Calu3 (cell line): ENCODE data around the gene RAB39A. TPM values are rescaled to one million over a fixed set of nuclear protein-coding genes. Genes with fewer than 3 reads are reported as not detected.

Source experiments
- BruUV-seq: library from RNA; stranded (reverse); fragments of 400-500 nt; replicated peaks from 2 replicates; lab custom pipeline; 2021; lab: Mats Ljungman, UMichigan
- CTCF ChIA-PET: fragments of 300-600 bp; sonication (Branson Sonifier 250); formaldehyde crosslinking; loops from one replicate; lab custom pipeline; 2022; ENCODE audit warnings: antibody characterized with exemption; lab: Charles Lee
- DNase-seq: peaks from one replicate; pipeline ENCODE4 v3.0.0; 2022
- H3K27ac Mint-ChIP-seq: one replicate; pipeline ENCODE4 v1.8.0; 2022; ENCODE audit warnings: mixed read lengths; ENCODE audit not compliant: unreplicated experiment
- H3K27me3 Mint-ChIP-seq: one replicate; pipeline ENCODE4 v1.8.0; 2022; ENCODE audit warnings: mixed read lengths; ENCODE audit not compliant: unreplicated experiment
- H3K36me3 Mint-ChIP-seq: one replicate; pipeline ENCODE4 v1.8.0; 2022; ENCODE audit warnings: mild to moderate bottlenecking, moderate library complexity, mixed read lengths; ENCODE audit not compliant: insufficient read depth, unreplicated experiment
- H3K4me1 Mint-ChIP-seq: one replicate; pipeline ENCODE4 v1.8.0; 2022; ENCODE audit warnings: mild to moderate bottlenecking, low read depth, mixed read lengths; ENCODE audit not compliant: unreplicated experiment
- H3K4me3 Mint-ChIP-seq: one replicate; pipeline ENCODE4 v1.8.0; 2022; ENCODE audit warnings: mild to moderate bottlenecking, low read depth, moderate library complexity, mixed read lengths; ENCODE audit not compliant: unreplicated experiment
- H3K9me3 Mint-ChIP-seq: one replicate; pipeline ENCODE4 v1.8.0; 2022; ENCODE audit warnings: low read depth, mixed read lengths; ENCODE audit not compliant: unreplicated experiment
- intact Hi-C: fragments of 100-400 bp; cut with micrococcal nuclease; formaldehyde crosslinking; loops from one replicate; pipeline ENCODE4 v1.10.0; 2022; ENCODE audit not compliant: unreplicated experiment
- total RNA-seq: library from RNA; stranded (reverse); gene quantifications from 2 replicates; pipeline ENCODE4 v1.2.3, GENCODE V29; 2022
- TF ChIP-seq, protein P1 (sequence below): fragments of 200-600 bp; IDR thresholded peaks from one replicate; pipeline ENCODE4 v1.8.0; 2022; ENCODE audit warnings: antibody characterized with exemption; ENCODE audit not compliant: unreplicated experiment

Gene RAB39A
- total RNA-seq, 1 experiment from 2014 or later = not detected

DNA sequence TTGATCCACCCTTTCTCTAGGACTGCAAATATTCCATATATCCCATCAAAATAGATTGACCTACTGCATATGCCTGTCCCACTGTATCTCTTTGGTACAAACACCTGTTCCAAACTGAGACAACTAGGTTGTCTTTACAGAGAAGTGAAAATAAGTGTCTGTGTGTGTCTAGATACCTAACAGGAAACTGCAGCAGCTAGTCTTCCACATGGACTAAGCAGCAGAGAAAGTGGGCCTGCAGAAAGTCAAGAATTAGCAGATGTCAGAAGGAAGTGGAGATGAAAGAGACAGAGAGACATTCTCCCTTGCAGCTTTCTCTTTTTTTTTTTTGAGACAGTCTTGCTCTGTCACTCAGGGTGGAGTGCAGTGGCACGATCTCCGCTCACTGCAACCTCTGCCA, 3.9 kb upstream of the RAB39A start:
- CTCF ChIA-PET = no interaction called here
- Mint-ChIP-seq H3K9me3 (peaks cover 4% of the 10 kb centered on the region), H3K27ac (no peak overlapping the region), H3K36me3 (no peaks in the 10 kb centered on the region), H3K4me3 (no peak overlapping the region), H3K27me3 (peaks cover 54% of the 10 kb centered on the region), H3K4me1 (no peaks in the 10 kb centered on the region)
- TF ChIP-seq, protein P1, sequence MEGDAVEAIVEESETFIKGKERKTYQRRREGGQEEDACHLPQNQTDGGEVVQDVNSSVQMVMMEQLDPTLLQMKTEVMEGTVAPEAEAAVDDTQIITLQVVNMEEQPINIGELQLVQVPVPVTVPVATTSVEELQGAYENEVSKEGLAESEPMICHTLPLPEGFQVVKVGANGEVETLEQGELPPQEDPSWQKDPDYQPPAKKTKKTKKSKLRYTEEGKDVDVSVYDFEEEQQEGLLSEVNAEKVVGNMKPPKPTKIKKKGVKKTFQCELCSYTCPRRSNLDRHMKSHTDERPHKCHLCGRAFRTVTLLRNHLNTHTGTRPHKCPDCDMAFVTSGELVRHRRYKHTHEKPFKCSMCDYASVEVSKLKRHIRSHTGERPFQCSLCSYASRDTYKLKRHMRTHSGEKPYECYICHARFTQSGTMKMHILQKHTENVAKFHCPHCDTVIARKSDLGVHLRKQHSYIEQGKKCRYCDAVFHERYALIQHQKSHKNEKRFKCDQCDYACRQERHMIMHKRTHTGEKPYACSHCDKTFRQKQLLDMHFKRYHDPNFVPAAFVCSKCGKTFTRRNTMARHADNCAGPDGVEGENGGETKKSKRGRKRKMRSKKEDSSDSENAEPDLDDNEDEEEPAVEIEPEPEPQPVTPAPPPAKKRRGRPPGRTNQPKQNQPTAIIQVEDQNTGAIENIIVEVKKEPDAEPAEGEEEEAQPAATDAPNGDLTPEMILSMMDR = no peak
- BruUV-seq = no TSS peak
- no peak for DNase-seq
- intact Hi-C loops = no loop called here

DNA sequence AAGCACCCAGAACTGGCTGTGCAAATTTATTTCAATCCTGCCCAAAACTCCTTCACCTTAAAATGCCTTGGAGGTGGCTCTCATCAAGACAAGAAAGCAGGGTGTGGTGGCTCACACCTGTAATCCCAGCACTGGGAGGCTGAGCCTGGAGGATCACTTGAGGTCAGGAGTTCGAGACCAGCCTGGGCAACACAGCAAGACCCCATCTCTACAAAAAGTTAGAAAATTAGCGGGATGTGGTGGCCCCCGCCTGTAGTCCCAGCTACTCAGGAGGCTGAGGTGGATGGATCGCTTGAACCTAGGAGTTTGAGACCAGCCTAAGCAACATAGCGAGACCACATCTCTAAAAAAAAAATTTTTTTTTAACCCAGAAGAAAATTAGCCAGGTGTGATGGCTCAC, 689 bp upstream of the RAB39A start:
- Mint-ChIP-seq H3K27ac (no peak overlapping the region), H3K27me3 (peaks cover 48% of the 10 kb centered on the region)

GRCh38 chr11:107928767-107929507, 689 bp downstream of the RAB39A start:
- no peak overlapping the region for H3K27ac Mint-ChIP-seq
- CTCF ChIA-PET = no interaction called here
- peaks cover 4% of the 10 kb centered on the region for H3K9me3 Mint-ChIP-seq
- DNase-seq = no peak
- BruUV-seq = no TSS peak
- H3K4me1 Mint-ChIP-seq = no peaks in the 10 kb centered on the region
- H3K36me3 Mint-ChIP-seq = no peaks in the 10 kb centered on the region
- TF ChIP-seq, protein P1 = no peak
- intact Hi-C loops = no loop called here
- H3K27me3 Mint-ChIP-seq = peaks cover 35% of the 10 kb centered on the region
- H3K4me3 Mint-ChIP-seq = no peak overlapping the region

More for the DNA sequence above, 689 bp upstream of the RAB39A start:
- BruUV-seq = no TSS peak
- DNase-seq = no peak
- no peak overlapping the region for H3K4me3 Mint-ChIP-seq
- H3K4me1 Mint-ChIP-seq = no peaks in the 10 kb centered on the region
- TF ChIP-seq, protein P1 = no peak
- no peaks in the 10 kb centered on the region for H3K36me3 Mint-ChIP-seq
- peaks cover 4% of the 10 kb centered on the region for H3K9me3 Mint-ChIP-seq
- intact Hi-C loops = no loop called here
- CTCF ChIA-PET = no interaction called here

- CTCF ChIA-PET = no interaction called here
- Mint-ChIP-seq H3K27ac (no peak overlapping the region), H3K9me3 (peaks cover 4% of the 10 kb centered on the region), H3K27me3 (peaks cover 27% of the 10 kb centered on the region), H3K36me3 (no peaks in the 10 kb centered on the region), H3K4me3 (no peak overlapping the region), H3K4me1 (no peaks in the 10 kb centered on the region)
- intact Hi-C loops = no loop called here
- DNase-seq = no peak
- TF ChIP-seq, protein P1 = no peak
- BruUV-seq = no TSS peak
Measured at GRCh38 chr11:107929611-107930200, 1.5 kb downstream of the RAB39A start.
